Chondrocyte (in vitro differentiated cells): Measurements from ENCODE around the gene TMC5. TPM values are rescaled to one million over a fixed set of nuclear protein-coding genes. Genes with fewer than 3 reads are reported as not detected.

Source experiments
- DNase-seq: peaks from one replicate; pipeline ENCODE4 v3.0.0; 2021; ENCODE audit warnings: mixed read lengths, low spot score
- H3K27ac Mint-ChIP-seq: one replicate; pipeline ENCODE4 v1.8.0; 2021; ENCODE audit warnings: mild to moderate bottlenecking, moderate library complexity, mixed read lengths; ENCODE audit not compliant: unreplicated experiment
- H3K27me3 Mint-ChIP-seq: 2 replicates; pipeline ENCODE4 v1.8.0; 2021; ENCODE audit warnings: low read depth, mixed read lengths
- H3K36me3 Mint-ChIP-seq: 2 replicates; pipeline ENCODE4 v1.8.0; 2021; ENCODE audit warnings: low read depth, mixed read lengths
- H3K4me1 Mint-ChIP-seq: 2 replicates; pipeline ENCODE4 v1.8.0; 2021; ENCODE audit warnings: low read depth, mild to moderate bottlenecking, mixed read lengths
- H3K4me3 Mint-ChIP-seq: one replicate; pipeline ENCODE4 v1.8.0; 2021; ENCODE audit warnings: mild to moderate bottlenecking, moderate library complexity, mixed read lengths; ENCODE audit not compliant: unreplicated experiment
- H3K9me3 Mint-ChIP-seq: 2 replicates; pipeline ENCODE4 v1.8.0; 2021; ENCODE audit warnings: low read depth, mixed read lengths
- total RNA-seq: library from RNA; stranded (reverse); gene quantifications from 3 replicates; pipeline ENCODE4 v1.2.1, GENCODE V29; 2021
- TF ChIP-seq, protein P1 (sequence below): fragments of 200-600 bp; sonication (generic); IDR thresholded peaks from 2 replicates; pipeline ENCODE4 v1.5.0; 2021; ENCODE audit warnings: antibody characterized with exemption, mild to moderate bottlenecking, moderate library complexity

The TMC5 gene
- total RNA-seq, 1 donor from 2014 or later, result not detected

DNA sequence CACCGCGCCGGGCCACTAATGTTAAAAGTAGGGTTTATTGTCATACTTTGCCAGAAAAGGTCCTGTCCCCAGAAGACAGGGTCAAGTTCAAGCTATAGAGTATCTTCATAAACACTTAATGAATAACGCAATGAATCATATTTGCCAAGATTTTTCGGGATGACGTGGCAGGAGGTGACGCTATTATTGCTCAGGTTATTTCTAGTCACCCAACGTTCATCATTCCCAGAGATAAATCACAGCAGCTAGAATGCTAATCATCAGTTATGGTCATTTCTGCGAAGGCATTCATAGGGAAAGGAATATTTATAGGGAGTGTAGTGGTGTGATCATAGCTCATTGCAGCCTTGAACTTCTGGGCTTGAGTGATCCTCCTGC, 2.0 kb downstream of the TMC5 start:
- TF ChIP-seq, protein P1, sequence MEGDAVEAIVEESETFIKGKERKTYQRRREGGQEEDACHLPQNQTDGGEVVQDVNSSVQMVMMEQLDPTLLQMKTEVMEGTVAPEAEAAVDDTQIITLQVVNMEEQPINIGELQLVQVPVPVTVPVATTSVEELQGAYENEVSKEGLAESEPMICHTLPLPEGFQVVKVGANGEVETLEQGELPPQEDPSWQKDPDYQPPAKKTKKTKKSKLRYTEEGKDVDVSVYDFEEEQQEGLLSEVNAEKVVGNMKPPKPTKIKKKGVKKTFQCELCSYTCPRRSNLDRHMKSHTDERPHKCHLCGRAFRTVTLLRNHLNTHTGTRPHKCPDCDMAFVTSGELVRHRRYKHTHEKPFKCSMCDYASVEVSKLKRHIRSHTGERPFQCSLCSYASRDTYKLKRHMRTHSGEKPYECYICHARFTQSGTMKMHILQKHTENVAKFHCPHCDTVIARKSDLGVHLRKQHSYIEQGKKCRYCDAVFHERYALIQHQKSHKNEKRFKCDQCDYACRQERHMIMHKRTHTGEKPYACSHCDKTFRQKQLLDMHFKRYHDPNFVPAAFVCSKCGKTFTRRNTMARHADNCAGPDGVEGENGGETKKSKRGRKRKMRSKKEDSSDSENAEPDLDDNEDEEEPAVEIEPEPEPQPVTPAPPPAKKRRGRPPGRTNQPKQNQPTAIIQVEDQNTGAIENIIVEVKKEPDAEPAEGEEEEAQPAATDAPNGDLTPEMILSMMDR, result no peak
- DNase-seq, result no peak
- Mint-ChIP-seq H3K4me1 (no peaks in the 10 kb centered on the region), H3K4me3 (no peak overlapping the region), H3K27me3 (peaks cover 16% of the 10 kb centered on the region), H3K27ac (no peak overlapping the region), H3K9me3 (no peaks in the 10 kb centered on the region), H3K36me3 (no peaks in the 10 kb centered on the region)

DNA sequence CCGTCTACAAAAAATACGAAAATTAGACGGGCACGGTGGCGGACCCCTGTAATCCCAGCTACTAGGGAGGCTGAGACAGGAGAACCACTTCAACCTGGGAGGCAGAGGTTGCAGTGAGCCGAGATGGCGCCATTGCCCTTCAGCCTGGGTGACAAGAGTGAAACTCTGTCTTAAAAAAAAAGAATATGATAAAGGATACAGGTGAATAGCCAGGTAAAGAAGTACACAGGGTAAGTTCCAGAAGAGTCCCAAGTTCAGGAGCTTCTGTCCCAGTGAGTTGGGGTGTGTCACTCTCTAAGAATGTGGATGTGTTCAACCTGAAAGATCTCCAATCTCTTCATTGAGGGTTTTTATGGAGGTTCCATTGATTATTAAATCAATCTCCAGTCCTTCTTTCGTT, 6.8 kb downstream of the TMC5 start:
- peaks cover 7% of the 10 kb centered on the region for H3K27me3 Mint-ChIP-seq
- no peaks in the 10 kb centered on the region for H3K9me3 Mint-ChIP-seq
- TF ChIP-seq, protein P1, result no peak
- no peak overlapping the region for H3K27ac Mint-ChIP-seq
- H3K4me3 Mint-ChIP-seq, result no peak overlapping the region
- no peak for DNase-seq
- no peaks in the 10 kb centered on the region for H3K36me3 Mint-ChIP-seq
- H3K4me1 Mint-ChIP-seq, result no peaks in the 10 kb centered on the region

DNA sequence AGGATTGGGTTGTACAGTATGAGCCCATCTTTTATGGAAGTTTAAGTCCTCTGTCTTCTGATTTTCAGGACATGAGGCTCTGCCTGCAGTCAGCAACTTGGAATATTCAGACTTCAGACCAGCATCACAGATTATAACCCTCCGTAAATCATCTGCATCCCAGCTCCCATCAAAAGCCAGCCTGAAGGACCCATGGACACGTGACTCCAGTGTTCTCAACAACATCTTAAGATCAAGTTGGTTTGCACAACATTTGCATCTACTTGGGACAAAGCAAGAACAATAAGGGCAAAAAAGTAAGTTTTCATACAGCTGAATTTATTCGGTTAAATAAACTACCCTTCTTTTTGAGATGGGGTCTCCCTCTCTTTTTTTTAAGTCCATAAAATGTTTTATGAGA, 12.7 kb downstream of the TMC5 start:
- Mint-ChIP-seq H3K4me1 (no peaks in the 10 kb centered on the region), H3K9me3 (no peaks in the 10 kb centered on the region), H3K27me3 (peaks cover 9% of the 10 kb centered on the region), H3K4me3 (no peak overlapping the region), H3K36me3 (no peaks in the 10 kb centered on the region), H3K27ac (no peak overlapping the region)
- TF ChIP-seq, protein P1, result no peak
- DNase-seq, result no peak

DNA sequence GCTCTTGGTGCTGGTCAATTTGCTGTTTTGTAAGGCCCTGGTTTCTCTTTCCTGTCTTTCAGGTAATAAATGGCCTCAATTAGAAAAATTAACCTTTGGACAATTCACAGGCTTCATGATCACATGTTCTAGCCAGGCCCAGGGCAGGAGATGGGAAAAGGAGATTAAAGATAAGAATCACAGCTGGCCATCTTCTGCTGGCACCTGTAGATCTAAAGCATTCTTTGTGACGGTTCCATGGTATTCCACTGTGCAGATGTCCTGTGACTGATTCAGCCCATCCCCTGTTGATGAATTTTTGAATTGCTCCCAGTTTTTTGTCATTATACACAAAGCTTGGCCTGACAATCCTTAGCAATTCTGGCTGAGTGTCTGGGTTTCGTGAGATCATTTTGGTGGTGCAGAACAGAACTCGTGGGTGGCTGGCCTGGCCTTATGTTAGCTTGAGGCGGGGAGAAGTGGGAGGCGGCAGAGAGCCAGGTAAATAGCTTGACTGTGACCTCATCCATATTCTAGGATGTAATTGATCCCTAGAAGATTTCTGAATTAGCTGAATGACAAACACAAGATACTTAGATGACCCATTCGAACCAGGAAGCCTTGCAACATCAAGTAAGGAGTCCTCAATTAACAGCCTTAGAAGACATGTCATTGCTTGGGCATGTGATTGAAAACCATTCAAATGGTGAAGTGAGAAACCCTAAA, 14.1 kb downstream of the TMC5 start:
- no peak for DNase-seq
- TF ChIP-seq, protein P1, result no peak
- no peaks in the 10 kb centered on the region for H3K36me3 Mint-ChIP-seq
- H3K4me1 Mint-ChIP-seq, result no peaks in the 10 kb centered on the region
- H3K9me3 Mint-ChIP-seq, result no peaks in the 10 kb centered on the region
- no peak overlapping the region for H3K27ac Mint-ChIP-seq
- H3K4me3 Mint-ChIP-seq, result no peak overlapping the region
- peaks cover 3% of the 10 kb centered on the region for H3K27me3 Mint-ChIP-seq

DNA sequence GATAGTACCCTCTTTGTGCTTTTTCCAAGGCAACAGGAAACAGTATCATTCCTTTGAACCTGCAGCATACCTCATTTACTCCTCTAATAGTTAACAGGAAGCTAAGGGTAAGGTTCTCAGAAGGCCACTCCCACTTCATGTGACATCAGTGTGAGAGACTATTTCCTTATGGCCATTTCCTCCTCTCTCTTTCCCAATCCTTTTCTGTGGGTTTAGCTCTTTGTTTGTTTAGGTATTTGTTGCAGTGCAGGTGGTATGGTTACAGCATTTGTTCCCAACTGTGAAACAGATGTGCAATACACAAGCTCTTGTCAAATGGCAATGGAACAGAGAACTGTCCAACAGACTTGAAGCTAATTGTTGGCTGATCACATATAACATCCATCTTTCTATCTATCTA, 14.7 kb downstream of the TMC5 start:
- TF ChIP-seq, protein P1, result no peak
- Mint-ChIP-seq H3K27ac (no peak overlapping the region), H3K4me3 (no peak overlapping the region), H3K27me3 (peaks cover 3% of the 10 kb centered on the region), H3K9me3 (no peaks in the 10 kb centered on the region), H3K4me1 (no peaks in the 10 kb centered on the region), H3K36me3 (no peaks in the 10 kb centered on the region)
- DNase-seq, result no peak
